GM20000 (cell line): Measurements from ENCODE around the gene ARHGAP22.

ENCODE experiments used
- DNase-seq: peaks from one replicate; pipeline ENCODE4 v3.0.0; 2012; ENCODE audit warnings: low spot score
- TF ChIP-seq, protein P1 (sequence below): IDR thresholded peaks from 2 replicates; pipeline ENCODE4 v1.5.1; 2012; ENCODE audit warnings: mild to moderate bottlenecking, control low read depth; ENCODE audit errors: extremely low read depth, missing control alignments

ARHGAP22 gene

DNA sequence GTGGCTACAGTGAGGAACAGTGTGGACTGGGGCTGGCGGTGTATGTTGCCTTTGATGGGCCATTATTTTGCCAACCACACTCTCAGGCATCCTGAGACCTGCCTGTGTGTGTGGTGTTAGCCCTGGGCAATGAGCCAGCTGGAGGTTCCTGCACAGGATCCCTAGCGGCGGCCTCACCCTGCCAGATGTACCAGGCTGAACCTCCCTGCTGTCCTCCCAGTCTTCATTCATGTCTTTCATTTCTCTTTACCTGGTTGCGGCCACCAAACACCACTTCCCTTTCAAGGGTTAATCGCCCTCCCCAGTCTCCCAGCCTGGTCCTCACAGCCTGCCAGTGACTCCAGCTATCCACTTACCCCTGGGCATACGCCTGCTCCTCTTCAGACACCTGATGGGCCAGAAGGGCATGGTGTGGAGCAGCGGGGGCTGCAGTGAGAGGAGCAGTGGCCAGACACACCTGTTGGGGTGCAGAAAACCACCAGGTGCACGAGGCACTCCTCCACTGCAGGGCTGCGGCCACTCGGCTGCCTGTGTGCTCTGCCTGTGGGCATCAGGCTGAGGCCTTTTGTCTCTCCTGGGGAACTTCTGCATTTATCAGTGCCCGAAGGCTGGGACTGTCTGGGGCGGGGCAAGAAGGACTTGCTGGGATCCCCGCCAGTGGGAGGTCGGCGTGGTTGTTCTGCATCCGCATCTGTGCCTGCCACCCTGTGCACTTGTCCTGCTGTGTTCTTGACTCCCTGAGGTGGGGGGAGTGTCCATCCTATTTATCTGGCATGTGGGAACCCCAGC lies 111.6 kb downstream of the ARHGAP22 start:
- DNase-seq: no peak
- TF ChIP-seq, protein P1, sequence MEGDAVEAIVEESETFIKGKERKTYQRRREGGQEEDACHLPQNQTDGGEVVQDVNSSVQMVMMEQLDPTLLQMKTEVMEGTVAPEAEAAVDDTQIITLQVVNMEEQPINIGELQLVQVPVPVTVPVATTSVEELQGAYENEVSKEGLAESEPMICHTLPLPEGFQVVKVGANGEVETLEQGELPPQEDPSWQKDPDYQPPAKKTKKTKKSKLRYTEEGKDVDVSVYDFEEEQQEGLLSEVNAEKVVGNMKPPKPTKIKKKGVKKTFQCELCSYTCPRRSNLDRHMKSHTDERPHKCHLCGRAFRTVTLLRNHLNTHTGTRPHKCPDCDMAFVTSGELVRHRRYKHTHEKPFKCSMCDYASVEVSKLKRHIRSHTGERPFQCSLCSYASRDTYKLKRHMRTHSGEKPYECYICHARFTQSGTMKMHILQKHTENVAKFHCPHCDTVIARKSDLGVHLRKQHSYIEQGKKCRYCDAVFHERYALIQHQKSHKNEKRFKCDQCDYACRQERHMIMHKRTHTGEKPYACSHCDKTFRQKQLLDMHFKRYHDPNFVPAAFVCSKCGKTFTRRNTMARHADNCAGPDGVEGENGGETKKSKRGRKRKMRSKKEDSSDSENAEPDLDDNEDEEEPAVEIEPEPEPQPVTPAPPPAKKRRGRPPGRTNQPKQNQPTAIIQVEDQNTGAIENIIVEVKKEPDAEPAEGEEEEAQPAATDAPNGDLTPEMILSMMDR: no peak

DNA sequence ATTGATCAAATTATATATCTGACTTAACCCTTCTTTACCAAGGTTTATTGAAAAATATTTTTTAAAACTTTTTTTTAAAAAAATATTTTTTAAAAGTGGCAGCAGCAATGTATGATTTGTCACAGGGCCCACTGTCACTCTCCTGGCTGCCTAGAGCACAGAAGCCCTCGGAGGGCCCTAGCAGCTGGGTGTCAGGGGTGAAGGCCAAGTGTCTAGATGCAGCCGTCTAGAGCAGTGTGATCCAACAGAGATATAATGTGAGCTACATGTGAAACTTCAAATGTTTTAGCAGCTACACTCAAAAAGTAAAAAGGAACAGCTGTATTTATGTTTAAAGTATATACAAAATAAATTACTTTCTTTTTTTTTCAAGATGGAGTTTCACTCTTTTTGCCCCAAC lies 112.7 kb downstream of the ARHGAP22 start:
- TF ChIP-seq, protein P1: no peak
- DNase-seq: no peak

DNA sequence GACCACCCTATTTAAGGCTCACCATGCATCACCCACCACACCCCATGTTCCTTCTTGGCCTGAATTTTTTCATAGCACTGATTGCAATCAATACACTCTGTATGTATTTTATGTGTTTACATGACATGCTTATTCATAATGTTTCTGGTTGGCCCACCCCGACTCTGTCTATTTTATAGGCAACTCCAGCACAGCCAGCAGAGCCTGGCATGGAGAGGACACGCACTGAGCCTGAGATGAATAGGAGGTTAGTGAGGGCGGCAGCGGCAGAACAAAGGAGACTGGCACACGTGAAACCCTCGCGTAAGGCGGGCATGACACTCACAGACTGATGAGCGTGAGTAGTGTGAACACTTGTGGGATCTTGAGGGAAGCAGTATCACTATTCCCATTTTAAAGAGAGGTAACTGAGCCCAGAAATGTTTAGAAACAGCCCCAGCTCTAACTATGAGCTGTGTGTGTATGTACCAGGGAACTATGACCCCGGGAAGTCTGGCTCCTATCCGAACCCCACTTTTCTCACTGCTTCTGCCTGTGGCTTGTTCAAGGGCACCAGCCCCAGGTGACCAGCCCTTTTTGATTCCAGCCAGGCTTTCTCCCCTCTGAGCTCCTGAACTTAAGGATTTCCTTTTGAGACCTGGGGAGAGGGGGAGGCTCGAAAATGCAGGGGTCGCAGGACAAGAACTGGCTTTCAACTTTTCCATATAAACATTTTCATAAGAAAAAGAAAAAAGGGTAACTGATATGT lies 113.3 kb downstream of the ARHGAP22 start:
- no peak for DNase-seq
- TF ChIP-seq, protein P1: no peak

DNA sequence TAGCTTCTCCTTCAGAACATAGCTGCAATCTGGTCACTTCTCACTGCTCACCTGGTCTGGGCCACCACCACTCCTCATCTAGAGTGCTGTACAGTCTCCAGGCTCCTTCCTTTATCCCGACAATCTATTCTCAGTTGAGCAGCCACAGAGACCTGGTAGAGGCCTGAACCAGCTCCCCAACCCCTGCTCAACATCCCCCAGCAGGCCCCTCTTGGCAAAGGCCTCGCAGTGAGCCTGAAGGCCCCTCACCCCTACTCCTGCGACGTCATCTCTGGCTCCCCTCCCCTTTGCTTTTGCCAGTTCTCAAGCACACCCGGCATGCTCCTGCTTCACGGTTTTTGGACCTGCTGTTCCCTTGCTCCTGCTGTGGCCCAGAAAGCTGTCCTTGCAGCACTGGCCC lies 113.9 kb downstream of the ARHGAP22 start:
- TF ChIP-seq, protein P1: no peak
- no peak for DNase-seq

DNA sequence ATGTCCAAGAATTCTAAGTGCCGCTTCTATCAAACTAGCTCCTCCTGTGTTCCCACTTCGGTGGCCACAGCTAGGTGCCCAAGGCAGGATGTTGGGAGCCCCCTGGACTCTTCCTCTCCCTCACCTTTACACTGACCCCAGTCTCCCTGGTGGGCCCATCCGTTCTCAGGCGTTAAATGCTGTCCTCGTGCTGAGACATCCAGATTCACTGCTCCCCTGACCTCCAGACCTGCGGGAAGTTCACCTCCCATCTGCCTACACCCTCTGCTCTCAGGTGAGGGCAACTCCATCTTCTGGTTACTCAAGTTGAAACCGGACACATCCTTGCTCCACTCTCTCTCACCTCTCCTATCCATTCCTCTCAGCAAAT lies 114.3 kb downstream of the ARHGAP22 start:
- DNase-seq: no peak
- TF ChIP-seq, protein P1: no peak

DNA sequence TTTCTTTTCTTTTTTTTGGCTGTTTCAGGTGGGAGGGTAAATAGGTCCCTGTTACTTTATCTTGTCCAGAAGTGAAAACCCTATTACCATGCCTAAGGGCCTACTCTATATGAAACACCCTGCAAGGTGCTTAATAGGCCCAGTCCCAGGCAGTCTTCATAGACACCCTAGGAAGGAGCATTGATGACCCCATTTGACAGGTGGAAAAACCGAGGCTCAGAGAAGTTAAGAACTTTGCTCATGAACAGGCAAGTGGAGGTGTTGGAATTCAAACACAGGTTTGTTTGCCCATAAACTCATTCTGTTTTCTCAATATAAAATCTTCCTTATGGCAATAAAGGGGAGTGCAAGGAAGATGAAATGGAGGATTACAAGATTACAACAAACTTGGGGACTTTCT lies 115.8 kb downstream of the ARHGAP22 start:
- DNase-seq: no peak
- TF ChIP-seq, protein P1: no peak

DNA sequence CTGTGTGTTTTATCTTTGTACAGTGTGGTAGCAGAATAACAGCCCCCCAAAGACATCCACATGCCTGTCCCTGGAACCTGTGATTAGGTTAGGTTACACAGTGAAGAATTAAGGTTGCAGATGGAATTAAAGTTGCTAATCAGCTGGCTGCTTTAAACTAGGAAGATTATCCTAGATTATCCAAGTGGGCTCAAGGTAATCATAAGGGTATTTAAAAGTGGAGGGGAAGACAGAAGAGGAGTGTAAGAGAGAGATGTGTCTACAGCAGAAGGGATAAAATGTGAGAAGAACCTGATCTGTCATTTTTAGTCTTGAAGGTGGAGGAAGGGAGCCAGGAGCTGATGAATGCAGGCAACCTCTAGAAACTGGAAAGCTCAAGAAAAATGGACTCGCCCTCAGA lies 117.6 kb downstream of the ARHGAP22 start:
- no peak for DNase-seq
- TF ChIP-seq, protein P1: no peak
